Left lung (tissue), 10 donors: ENCODE measurements around the gene PMFBP1. TPM values are rescaled to one million over a fixed set of nuclear protein-coding genes. Genes with fewer than 3 reads are reported as not detected.

Source experiments
- ATAC-seq: fragments of 200-7000 bp; cut with Tn5 transposase; one replicate; pipeline ENCODE4 v1.9.1; 2020; ENCODE audit warnings: moderate library complexity
- DNase-seq, 4 donors: peaks; one replicate each; pipeline ENCODE4 v3.0.0-alpha.2; 2013 to 2020
- H3K27ac ChIP-seq, 2 donors: fragments of 200-600 bp; sonication (generic) in 1 of 2; one replicate each; pipeline versions ENCODE4 v1.5.0 to v1.8.0; 2020 to 2021
- H3K27me3 ChIP-seq, 2 donors: fragments of 200-600 bp; sonication (generic) in 1 of 2; one replicate each; pipeline versions ENCODE4 v1.5.0 to v1.8.0; 2020 to 2021
- H3K36me3 ChIP-seq, 2 donors: fragments of 200-600 bp; sonication (generic) in 1 of 2; one replicate each; pipeline versions ENCODE4 v1.5.0 to v1.8.0; 2020 to 2021
- H3K4me1 ChIP-seq, 2 donors: fragments of 200-600 bp; one replicate each; pipeline ENCODE4 v1.8.0; 2021
- H3K4me3 ChIP-seq, 2 donors: fragments of 200-600 bp; sonication (generic) in 1 of 2; one replicate each; pipeline versions ENCODE4 v1.5.0 to v1.8.0; 2020 to 2021; ENCODE audit warnings: mild to moderate bottlenecking in 1 of 2
- H3K9me3 ChIP-seq, 2 donors: fragments of 200-600 bp; sonication (generic) in 1 of 2; one replicate each; pipeline versions ENCODE4 v1.5.0 to v1.8.0; 2020 to 2021
- CTCF ChIP-seq, 2 donors: fragments of 200-600 bp; sonication (generic) in 1 of 2; IDR thresholded peaks; one replicate each; pipeline versions ENCODE4 v1.5.0 to v1.8.0; 2021; ENCODE audit warnings: antibody characterized with exemption in 2 of 2
- intact Hi-C, 2 donors: fragments of 100-400 bp; cut with DNase I; formaldehyde crosslinking; loops; one replicate each; pipeline versions ENCODE4 v1.11.2 to v1.14.2; 2022
- polyA plus RNA-seq, 6 donors: library from polyadenylated mRNA; unstranded; fragments of 120-200 nt; gene quantifications; one replicate each; pipeline ENCODE4 v1.2.1, GENCODE V29; 2013; ENCODE audit not compliant: insufficient read length in 6 of 6
- total RNA-seq, 2 donors: library from RNA; stranded (reverse); fragmentation: NEBNext Ultra II Directional; extraction: Animal tissue kit (Norgen Biotek cat#: 25700); gene quantifications; one replicate each; pipeline ENCODE4 v1.2.1, GENCODE V29; 2021
- donor health status: DM: no; HTN: yes; CAD: no.
- donor health status: DM: no; HTN: no; CAD: no.

PMFBP1 gene
- total and polyA plus RNA-seq, 8 donors: 0.47 to 6.5 (median 4.9) TPM

- no peaks in the 10 kb centered on the region for H3K36me3 ChIP-seq
- DNase-seq (no peak), ATAC-seq (peak; percentile 36)
- TF ChIP-seq CTCF (IDR thresholded peaks at IDR 0.05): no peak
- intact Hi-C loops: no loop called here
- H3K4me3 ChIP-seq: no peak overlapping the region
- H3K27me3 ChIP-seq: no peaks in the 10 kb centered on the region
- H3K4me1 ChIP-seq: peaks cover 0 to 6% of the 10 kb centered on the region in 2 donors
- H3K27ac ChIP-seq: no peak overlapping the region
- H3K9me3 ChIP-seq: no peaks in the 10 kb centered on the region
Observed at GRCh38 chr16:72174726-72175125, 2.8 kb upstream of the PMFBP1 start.

GRCh38 chr16:72173997-72174396 is 2.0 kb upstream of the PMFBP1 start:
- H3K27me3 ChIP-seq: no peaks in the 10 kb centered on the region
- no peaks in the 10 kb centered on the region for H3K9me3 ChIP-seq
- H3K27ac ChIP-seq: no peak overlapping the region
- ATAC-seq (no peak), DNase-seq (no peak)
- H3K4me3 ChIP-seq: no peak overlapping the region
- peaks cover 0 to 6% of the 10 kb centered on the region in 2 donors for H3K4me1 ChIP-seq
- intact Hi-C loops: no loop called here
- H3K36me3 ChIP-seq: no peaks in the 10 kb centered on the region
- TF ChIP-seq CTCF (IDR thresholded peaks at IDR 0.05): no peak

GRCh38 chr16:72171236-72171635 is 719 bp downstream of the PMFBP1 start:
- no peaks in the 10 kb centered on the region for H3K36me3 ChIP-seq
- H3K4me1 ChIP-seq: peaks cover 0 to 6% of the 10 kb centered on the region in 2 donors
- no peaks in the 10 kb centered on the region for H3K9me3 ChIP-seq
- no peak overlapping the region for H3K4me3 ChIP-seq
- ATAC-seq (no peak), DNase-seq (no peak)
- intact Hi-C loops: no loop called here
- no peaks in the 10 kb centered on the region for H3K27me3 ChIP-seq
- no peak for TF ChIP-seq CTCF (IDR thresholded peaks at IDR 0.05)
- no peak overlapping the region for H3K27ac ChIP-seq

GRCh38 chr16:72169708-72170107 is 2.2 kb downstream of the PMFBP1 start:
- no peak for TF ChIP-seq CTCF (IDR thresholded peaks at IDR 0.05)
- no peak for DNase-seq
- intact Hi-C loops: no loop called here
- Histone ChIP-seq H3K4me1 (peaks cover 0 to 6% of the 10 kb centered on the region in 2 donors), H3K27ac (no peak overlapping the region), H3K4me3 (no peak overlapping the region), H3K9me3 (peaks cover 0 to 7% of the 10 kb centered on the region in 2 donors), H3K27me3 (no peaks in the 10 kb centered on the region), H3K36me3 (no peaks in the 10 kb centered on the region)
- no peak for ATAC-seq

- DNase-seq: no peak
- Histone ChIP-seq H3K4me3 (no peak overlapping the region), H3K9me3 (peaks cover 0 to 7% of the 10 kb centered on the region in 2 donors), H3K27ac (no peak overlapping the region), H3K4me1 (peaks cover 0 to 6% of the 10 kb centered on the region in 2 donors), H3K36me3 (no peaks in the 10 kb centered on the region), H3K27me3 (no peaks in the 10 kb centered on the region)
- no peak for ATAC-seq
- no peak for TF ChIP-seq CTCF (IDR thresholded peaks at IDR 0.05)
- intact Hi-C loops: no loop called here
Observed at GRCh38 chr16:72168365-72168764, 3.6 kb downstream of the PMFBP1 start.
